SJSA1 (cell line): ENCODE measurements around the gene RANBP3. TPM values are rescaled to one million over a fixed set of nuclear protein-coding genes. Genes with fewer than 3 reads are reported as not detected.
"Not testable (repeated sequence)": the region's sequence is repeated elsewhere in the genome, so short reads cannot be mapped to it uniquely, and the experiment has no call there.

Source experiments
- DNase-seq, 2 experiments: peaks; one replicate each; pipeline ENCODE4 v3.0.0-alpha.2; 2015 to 2020; ENCODE audit warnings: low spot score in 2 of 2, low read depth in 1 of 2
- H3K27ac ChIP-seq: fragments of 250-450 bp; sonication (Bioruptor Pico); 2 replicates; pipeline ENCODE4 v1.5.1; 2020; ENCODE audit warnings: mild to moderate bottlenecking, moderate library complexity
- H3K27me3 ChIP-seq: fragments of 250-450 bp; sonication (Bioruptor Pico); replicated peaks from 2 replicates; pipeline ENCODE4 v1.5.1; 2020; ENCODE audit warnings: mild to moderate bottlenecking, moderate library complexity
- H3K36me3 ChIP-seq: fragments of 250-450 bp; sonication (Bioruptor Pico); 2 replicates; pipeline ENCODE4 v1.5.1; 2020; ENCODE audit warnings: mild to moderate bottlenecking
- H3K4me1 ChIP-seq: fragments of 250-450 bp; sonication (Bioruptor Pico); replicated peaks from 2 replicates; pipeline ENCODE4 v1.6.1; 2021; ENCODE audit warnings: mild to moderate bottlenecking
- H3K4me3 ChIP-seq: fragments of 250-450 bp; sonication (Bioruptor Pico); 2 replicates; pipeline ENCODE4 v1.5.1; 2020; ENCODE audit warnings: mild to moderate bottlenecking
- H3K9me3 ChIP-seq: fragments of 250-450 bp; sonication (Bioruptor Pico); replicated peaks from 2 replicates; pipeline ENCODE4 v1.5.1; 2020; ENCODE audit warnings: mild to moderate bottlenecking
- total RNA-seq: library from RNA; depleted of rRNA; stranded (reverse); fragments of >200 nt; shearing (Covaris generic); gene quantifications from 2 replicates; pipeline ENCODE4 v1.2.3, GENCODE V29; 2014

The RANBP3 gene
- total RNA-seq, 1 experiment from 2014 or later, result 81.2 TPM

GRCh38 chr19:5988517-5989387 lies 10.8 kb upstream of the RANBP3 start:
- no peaks in the 10 kb centered on the region for H3K9me3 ChIP-seq
- no peak overlapping the region for H3K4me3 ChIP-seq
- no peaks in the 10 kb centered on the region for H3K36me3 ChIP-seq
- no peak overlapping the region for H3K27ac ChIP-seq
- no peaks in the 10 kb centered on the region for H3K27me3 ChIP-seq
- DNase-seq, result no peak
- peaks cover 19% of the 10 kb centered on the region for H3K4me1 ChIP-seq

- Histone ChIP-seq H3K4me3 (no peak overlapping the region), H3K27me3 (no peaks in the 10 kb centered on the region), H3K9me3 (no peaks in the 10 kb centered on the region), H3K4me1 (peaks cover 19% of the 10 kb centered on the region), H3K27ac (no peak overlapping the region), H3K36me3 (no peaks in the 10 kb centered on the region)
- peak; percentile 71 to 75 for DNase-seq
Measured at GRCh38 chr19:5987077-5987818, 9.3 kb upstream of the RANBP3 start.

- not testable (repeated sequence) for H3K27ac ChIP-seq, DNase-seq
Measured at GRCh38 chr19:5985837-5986236, 7.9 kb upstream of the RANBP3 start.

GRCh38 chr19:5985098-5985783 lies 7.3 kb upstream of the RANBP3 start:
- Histone ChIP-seq H3K4me1 (peaks cover 19% of the 10 kb centered on the region), H3K9me3 (no peaks in the 10 kb centered on the region), H3K27me3 (no peaks in the 10 kb centered on the region), H3K27ac (peak overlapping the region; percentile 42; the same call in 1 of the 2 replicates), H3K4me3 (no peak overlapping the region), H3K36me3 (no peaks in the 10 kb centered on the region)
- peak in 1 of 2 experiments; percentile 20 for DNase-seq

More at GRCh38 chr19:5985837-5986236, 7.9 kb upstream of the RANBP3 start:
- H3K36me3 ChIP-seq, H3K4me3 ChIP-seq, H3K9me3 ChIP-seq, H3K27me3 ChIP-seq: not testable (repeated sequence)
- peaks cover 19% of the 10 kb centered on the region for H3K4me1 ChIP-seq

- DNase-seq, result no peak
- no peak overlapping the region for H3K27ac ChIP-seq
- no peak overlapping the region for H3K4me3 ChIP-seq
- no peaks in the 10 kb centered on the region for H3K36me3 ChIP-seq
- no peaks in the 10 kb centered on the region for H3K9me3 ChIP-seq
- H3K4me1 ChIP-seq, result peaks cover 18% of the 10 kb centered on the region
- no peaks in the 10 kb centered on the region for H3K27me3 ChIP-seq
Measured at GRCh38 chr19:5984600-5984999, 6.7 kb upstream of the RANBP3 start.

GRCh38 chr19:5983367-5983955 lies 5.5 kb upstream of the RANBP3 start:
- no peaks in the 10 kb centered on the region for H3K36me3 ChIP-seq
- no peaks in the 10 kb centered on the region for H3K9me3 ChIP-seq
- peaks cover 24% of the 10 kb centered on the region for H3K4me1 ChIP-seq
- H3K27ac ChIP-seq, result no peak overlapping the region
- H3K27me3 ChIP-seq, result no peaks in the 10 kb centered on the region
- DNase-seq, result no peak
- H3K4me3 ChIP-seq, result no peak overlapping the region

GRCh38 chr19:5978606-5979552 lies 939 bp upstream of the RANBP3 start:
- no peak for DNase-seq
- peaks cover 36% of the 10 kb centered on the region for H3K36me3 ChIP-seq
- H3K4me1 ChIP-seq, result peaks cover 16% of the 10 kb centered on the region
- peak overlapping the region; percentile 84 for H3K4me3 ChIP-seq
- H3K9me3 ChIP-seq, result no peaks in the 10 kb centered on the region
- no peaks in the 10 kb centered on the region for H3K27me3 ChIP-seq
- H3K27ac ChIP-seq, result peak overlapping the region; percentile 52

GRCh38 chr19:5977222-5977784 lies 637 bp downstream of the RANBP3 start:
- H3K4me1 ChIP-seq, result peaks cover 16% of the 10 kb centered on the region
- DNase-seq, result no peak
- H3K4me3 ChIP-seq, result peak overlapping the region; percentile 84
- no peaks in the 10 kb centered on the region for H3K27me3 ChIP-seq
- peaks cover 50% of the 10 kb centered on the region for H3K36me3 ChIP-seq
- H3K27ac ChIP-seq, result peak overlapping the region; percentile 32
- no peaks in the 10 kb centered on the region for H3K9me3 ChIP-seq

GRCh38 chr19:5976768-5977167 lies 1.2 kb downstream of the RANBP3 start:
- H3K27ac ChIP-seq, result no peak overlapping the region

GRCh38 chr19:5975388-5975728 lies 2.6 kb downstream of the RANBP3 start:
- no peak for DNase-seq
- H3K4me1 ChIP-seq, result peaks cover 16% of the 10 kb centered on the region
- no peaks in the 10 kb centered on the region for H3K27me3 ChIP-seq
- no peaks in the 10 kb centered on the region for H3K9me3 ChIP-seq
- H3K4me3 ChIP-seq, result no peak overlapping the region
- H3K27ac ChIP-seq, result no peak overlapping the region
- H3K36me3 ChIP-seq, result peaks cover 64% of the 10 kb centered on the region

More at GRCh38 chr19:5976768-5977167, 1.2 kb downstream of the RANBP3 start:
- Histone ChIP-seq H3K36me3 (peaks cover 55% of the 10 kb centered on the region), H3K4me3 (peak overlapping the region; percentile 84), H3K9me3 (no peaks in the 10 kb centered on the region), H3K4me1 (peaks cover 16% of the 10 kb centered on the region), H3K27me3 (no peaks in the 10 kb centered on the region)
- no peak for DNase-seq

- Histone ChIP-seq H3K27me3 (no peaks in the 10 kb centered on the region), H3K27ac (no peak overlapping the region), H3K4me1 (peaks cover 16% of the 10 kb centered on the region), H3K4me3 (no peak overlapping the region), H3K36me3 (peaks cover 64% of the 10 kb centered on the region), H3K9me3 (no peaks in the 10 kb centered on the region)
- no peak for DNase-seq
Measured at GRCh38 chr19:5974721-5975387, 3.1 kb downstream of the RANBP3 start.
